ENCODE measurements around the gene IKBKG.
"Not testable (repeated sequence)": the region's sequence is repeated elsewhere in the genome, so short reads cannot be mapped to it uniquely, and the experiment has no call there.

The IKBKG gene

GRCh38 chrX:154548028-154548316, 552 bp downstream of the IKBKG start:
- peak overlapping the region; percentile 65 to 96 for H3K27ac ChIP-seq

GRCh38 chrX:154549766-154550165, 2.3 kb downstream of the IKBKG start:
- no peak for TF ChIP-seq CTCF (IDR thresholded peaks at IDR 0.05)
- no peak for DNase-seq (ENCODE audit: low spot score)
- no peak overlapping the region for H3K27ac ChIP-seq
- no peak overlapping the region for H3K4me3 ChIP-seq

More at GRCh38 chrX:154548028-154548316, 552 bp downstream of the IKBKG start:
- H3K4me3 ChIP-seq: peak overlapping the region; percentile 87
- TF ChIP-seq CTCF (IDR thresholded peaks at IDR 0.05): no peak
- no peak for DNase-seq (ENCODE audit: low spot score)

- DNase-seq (ENCODE audit: low spot score); H3K4me3 ChIP-seq; H3K27ac ChIP-seq: not testable (repeated sequence)
Measured at GRCh38 chrX:154552112-154552806, 4.8 kb downstream of the IKBKG start.

- not testable (repeated sequence) for DNase-seq (ENCODE audit: low spot score); H3K27ac ChIP-seq; H3K4me3 ChIP-seq
Measured at GRCh38 chrX:154558060-154558690, 10.8 kb downstream of the IKBKG start.

- H3K4me3 ChIP-seq; H3K27ac ChIP-seq; DNase-seq (ENCODE audit: low spot score): not testable (repeated sequence)
Measured at GRCh38 chrX:154558896-154559295, 11.5 kb downstream of the IKBKG start.

GRCh38 chrX:154560326-154560725, 12.9 kb downstream of the IKBKG start:
- not testable (repeated sequence) for DNase-seq (ENCODE audit: low spot score); H3K27ac ChIP-seq; H3K4me3 ChIP-seq

- not testable (repeated sequence) for H3K27ac ChIP-seq; DNase-seq (ENCODE audit: low spot score); H3K4me3 ChIP-seq
Measured at GRCh38 chrX:154562295-154562694, 14.9 kb downstream of the IKBKG start.

- DNase-seq (ENCODE audit: low spot score); H3K27ac ChIP-seq: not testable (repeated sequence)
Measured at GRCh38 chrX:154570361-154570760, 22.9 kb downstream of the IKBKG start.

GRCh38 chrX:154573061-154573460, 25.6 kb downstream of the IKBKG start:
- H3K27ac ChIP-seq; H3K4me3 ChIP-seq; DNase-seq (ENCODE audit: low spot score): not testable (repeated sequence)

More at GRCh38 chrX:154570361-154570760, 22.9 kb downstream of the IKBKG start:
- not testable (repeated sequence) for H3K4me3 ChIP-seq

- not testable (repeated sequence) for H3K4me3 ChIP-seq; DNase-seq (ENCODE audit: low spot score); H3K27ac ChIP-seq
Measured at GRCh38 chrX:154575076-154575475, 27.7 kb downstream of the IKBKG start.

GRCh38 chrX:154582994-154583393, 35.6 kb downstream of the IKBKG start:
- H3K27ac ChIP-seq; H3K4me3 ChIP-seq; DNase-seq (ENCODE audit: low spot score): not testable (repeated sequence)

- H3K4me3 ChIP-seq; DNase-seq (ENCODE audit: low spot score): not testable (repeated sequence)
Measured at GRCh38 chrX:154584585-154585183, 37.3 kb downstream of the IKBKG start, which contains the start of gene CTAG1A. TSS of gene CTAG1A (plus strand) at chrX:154585133. CDS start at chrX:154585207, 74 bp downstream.

GRCh38 chrX:154590415-154590814, 43.0 kb downstream of the IKBKG start:
- not testable (repeated sequence) for H3K27ac ChIP-seq; DNase-seq (ENCODE audit: low spot score); H3K4me3 ChIP-seq

More at GRCh38 chrX:154584585-154585183, 37.3 kb downstream of the IKBKG start, which contains the start of gene CTAG1A:
- H3K27ac ChIP-seq: not testable (repeated sequence)
